ENCODE measurements around the gene CDK14. TPM values are rescaled to one million over a fixed set of nuclear protein-coding genes. Genes with fewer than 3 reads are reported as not detected.

CDK14 gene
- total RNA-seq, 6 donors from 2014 or later: 21.7 to 53.4 (median 37.1) TPM

- Histone ChIP-seq H3K9me3 (no peaks in the 10 kb centered on the region), H3K27ac (no peak overlapping the region), H3K36me3 (no peaks in the 10 kb centered on the region), H3K4me3 (no peak overlapping the region), H3K27me3 (no peaks in the 10 kb centered on the region), H3K4me1 (no peaks in the 10 kb centered on the region)
- 67 to 70% methylated on average over 4 of the region's 4 CpGs for WGBS, 2 donors
- DNase-seq (peak in 1 of 2 donors; percentile 47), ATAC-seq (ENCODE audit: low FRiP score in 2 of 2) (no peak)
- TF ChIP-seq POLR2A (IDR thresholded peaks at IDR 0.05) (no peak), POLR2AphosphoS5 (IDR thresholded peaks at IDR 0.05) (no peak), EP300 (IDR thresholded peaks at IDR 0.05) (no peak)
- TF ChIP-seq, protein P1, sequence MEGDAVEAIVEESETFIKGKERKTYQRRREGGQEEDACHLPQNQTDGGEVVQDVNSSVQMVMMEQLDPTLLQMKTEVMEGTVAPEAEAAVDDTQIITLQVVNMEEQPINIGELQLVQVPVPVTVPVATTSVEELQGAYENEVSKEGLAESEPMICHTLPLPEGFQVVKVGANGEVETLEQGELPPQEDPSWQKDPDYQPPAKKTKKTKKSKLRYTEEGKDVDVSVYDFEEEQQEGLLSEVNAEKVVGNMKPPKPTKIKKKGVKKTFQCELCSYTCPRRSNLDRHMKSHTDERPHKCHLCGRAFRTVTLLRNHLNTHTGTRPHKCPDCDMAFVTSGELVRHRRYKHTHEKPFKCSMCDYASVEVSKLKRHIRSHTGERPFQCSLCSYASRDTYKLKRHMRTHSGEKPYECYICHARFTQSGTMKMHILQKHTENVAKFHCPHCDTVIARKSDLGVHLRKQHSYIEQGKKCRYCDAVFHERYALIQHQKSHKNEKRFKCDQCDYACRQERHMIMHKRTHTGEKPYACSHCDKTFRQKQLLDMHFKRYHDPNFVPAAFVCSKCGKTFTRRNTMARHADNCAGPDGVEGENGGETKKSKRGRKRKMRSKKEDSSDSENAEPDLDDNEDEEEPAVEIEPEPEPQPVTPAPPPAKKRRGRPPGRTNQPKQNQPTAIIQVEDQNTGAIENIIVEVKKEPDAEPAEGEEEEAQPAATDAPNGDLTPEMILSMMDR (IDR thresholded peaks at IDR 0.05): no peak
Measured at GRCh38 chr7:91249506-91250233, 653.5 kb downstream of the CDK14 start.

DNA sequence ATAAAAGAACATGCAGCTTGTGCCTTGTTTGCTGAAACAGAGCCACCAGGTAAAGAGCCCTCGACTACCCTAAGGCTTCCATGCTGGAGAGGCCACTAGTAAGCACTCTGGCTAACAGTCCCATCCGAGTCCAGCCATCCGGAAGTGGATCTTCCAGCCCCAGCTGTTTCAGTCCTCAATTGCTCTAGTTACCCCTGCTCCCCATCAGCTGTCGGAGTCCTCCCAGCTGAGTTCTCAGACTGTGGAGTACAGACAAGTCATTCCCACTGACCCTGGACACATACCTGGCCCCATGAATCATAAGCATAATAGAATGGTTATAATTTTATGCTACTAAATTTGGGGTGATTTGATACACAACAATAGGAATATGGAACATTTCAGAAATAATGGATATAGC, 654.6 kb downstream of the CDK14 start:
- no peaks in the 10 kb centered on the region for H3K27me3 ChIP-seq
- no peak for ATAC-seq (ENCODE audit: low FRiP score in 2 of 2)

DNA sequence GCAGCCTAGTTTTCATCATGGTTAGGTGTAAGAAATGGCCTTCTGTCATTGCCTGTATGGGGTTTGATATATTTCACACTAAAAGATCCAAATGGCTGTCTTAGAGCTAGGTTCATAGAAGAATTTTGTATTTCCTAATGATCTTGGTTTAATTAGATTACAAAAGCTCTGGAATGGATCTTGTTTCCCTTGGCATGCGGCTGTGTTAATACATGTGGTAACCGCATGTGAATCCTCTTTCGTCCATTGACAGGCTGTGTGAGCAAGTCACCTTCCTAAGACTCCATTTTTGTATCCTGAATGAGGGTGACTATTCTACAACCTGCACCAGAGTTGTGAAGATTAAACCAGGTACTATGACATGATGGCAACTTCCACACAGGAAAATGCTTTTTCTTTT, 655.8 kb downstream of the CDK14 start:
- Histone ChIP-seq H3K4me1 (no peaks in the 10 kb centered on the region), H3K4me3 (no peak overlapping the region), H3K9me3 (peaks cover 0 to 3% (median 0%) of the 10 kb centered on the region in 4 donors), H3K36me3 (no peaks in the 10 kb centered on the region), H3K27me3 (no peaks in the 10 kb centered on the region), H3K27ac (no peak overlapping the region)
- no peak for DNase-seq
- WGBS, 2 donors: 94 to 95% methylated on average over 3 of the region's 3 CpGs
- TF ChIP-seq POLR2A (IDR thresholded peaks at IDR 0.05): no peak
- TF ChIP-seq EP300 (IDR thresholded peaks at IDR 0.05): no peak
- TF ChIP-seq, protein P1 (IDR thresholded peaks at IDR 0.05): no peak
- TF ChIP-seq POLR2AphosphoS5 (IDR thresholded peaks at IDR 0.05): no peak
- no peak for ATAC-seq (ENCODE audit: low FRiP score in 2 of 2)

More for the DNA sequence above, 654.6 kb downstream of the CDK14 start:
- TF ChIP-seq POLR2A (IDR thresholded peaks at IDR 0.05) (no peak), POLR2AphosphoS5 (IDR thresholded peaks at IDR 0.05) (no peak), EP300 (IDR thresholded peaks at IDR 0.05) (no peak)
- TF ChIP-seq, protein P1 (IDR thresholded peaks at IDR 0.05): no peak
- no peak overlapping the region for H3K4me3 ChIP-seq
- H3K36me3 ChIP-seq: no peaks in the 10 kb centered on the region
- WGBS, 2 donors: 72 to 80% methylated on average over 3 to 4 of the region's 4 CpGs
- H3K27ac ChIP-seq: no peak overlapping the region
- DNase-seq: no peak
- no peaks in the 10 kb centered on the region for H3K4me1 ChIP-seq
- H3K9me3 ChIP-seq: peaks cover 0 to under 1% (median 0%) of the 10 kb centered on the region in 4 donors

Other genes with a start within 250 kb of the CDK14 start
- 10 to 100 TPM; 11.2 to 25.1 (median 19.1) TPM for gene GTPBP10, start 249.6 kb upstream of the CDK14 start, total RNA-seq
- gene CLDN12, start 192.9 kb upstream of the CDK14 start, total RNA-seq: 10 to 100 TPM in 5 of 6 donors, 1 to 10 TPM in 1; 8.0 to 51.7 (median 28.1) TPM
- gene PTTG1IP2, start 126.7 kb upstream of the CDK14 start, total RNA-seq: not detected

Data from upper lobe of left lung (tissue), 6 donors.